Fibroblast of skin of scalp (primary cell): ENCODE results near the gene B4GALNT3.

Experiments
- DNase-seq: peaks from one replicate; pipeline ENCODE4 v3.0.0-alpha.2; 2013

Gene B4GALNT3

GRCh38 chr12:578748-579419 is 119.1 kb downstream of the B4GALNT3 start:
- DNase-seq: no peak

GRCh38 chr12:579420-580110 is 119.8 kb downstream of the B4GALNT3 start:
- DNase-seq: no peak

- DNase-seq: no peak
These were observed 121.1 kb downstream of the B4GALNT3 start for GRCh38 chr12:580813-581212.

GRCh38 chr12:581321-581720 is 121.6 kb downstream of the B4GALNT3 start:
- DNase-seq: no peak

- no peak for DNase-seq
These were observed 122.0 kb downstream of the B4GALNT3 start for GRCh38 chr12:581746-582145.

GRCh38 chr12:583251-583869 is 123.6 kb downstream of the B4GALNT3 start:
- no peak for DNase-seq

- DNase-seq: no peak
These were observed 125.6 kb downstream of the B4GALNT3 start for GRCh38 chr12:585062-586061.

- no peak for DNase-seq
These were observed 126.8 kb downstream of the B4GALNT3 start for GRCh38 chr12:586318-587071.

- DNase-seq: no peak
These were observed 127.6 kb downstream of the B4GALNT3 start for GRCh38 chr12:587132-588023.

- no peak for DNase-seq
These were observed 128.2 kb downstream of the B4GALNT3 start for GRCh38 chr12:588024-588322.

GRCh38 chr12:588646-589045 is 128.9 kb downstream of the B4GALNT3 start:
- no peak for DNase-seq

- no peak for DNase-seq
These were observed 130.5 kb downstream of the B4GALNT3 start for GRCh38 chr12:590206-590750.

GRCh38 chr12:591167-592023 is 131.7 kb downstream of the B4GALNT3 start:
- no peak for DNase-seq

GRCh38 chr12:592024-592505 is 132.3 kb downstream of the B4GALNT3 start:
- no peak for DNase-seq

GRCh38 chr12:593396-594270 is 133.9 kb downstream of the B4GALNT3 start:
- DNase-seq: no peak

- no peak for DNase-seq
These were observed 138.3 kb downstream of the B4GALNT3 start for GRCh38 chr12:597926-598568.

GRCh38 chr12:599756-600155 is 140.0 kb downstream of the B4GALNT3 start:
- DNase-seq: no peak
